Lower lobe of right lung (tissue), 2 donors: ENCODE measurements around the gene SFXN1. TPM values are rescaled to one million over a fixed set of nuclear protein-coding genes. Genes with fewer than 3 reads are reported as not detected.

Source experiments
- ATAC-seq, 2 donors: fragments of 200-7000 bp; cut with Tn5 transposase; one replicate each; pipeline ENCODE4 v1.9.1; 2020 to 2022; ENCODE audit warnings: mild to moderate bottlenecking in 2 of 2, moderate library complexity in 2 of 2
- DNase-seq: peaks from one replicate; pipeline ENCODE4 v3.0.0-alpha.2; 2020
- H3K27ac ChIP-seq: fragments of 200-600 bp; one replicate; pipeline ENCODE4 v1.8.0; 2022
- H3K27me3 ChIP-seq: fragments of 200-600 bp; one replicate; pipeline ENCODE4 v1.8.0; 2022; ENCODE audit warnings: low read depth
- H3K36me3 ChIP-seq: fragments of 200-600 bp; one replicate; pipeline ENCODE4 v1.8.0; 2022; ENCODE audit warnings: mild to moderate bottlenecking
- H3K4me1 ChIP-seq: fragments of 200-600 bp; one replicate; pipeline ENCODE4 v1.8.0; 2022
- H3K4me3 ChIP-seq: fragments of 200-600 bp; one replicate; pipeline ENCODE4 v1.8.0; 2022; ENCODE audit warnings: mild to moderate bottlenecking
- H3K9me3 ChIP-seq: fragments of 200-600 bp; one replicate; pipeline ENCODE4 v1.8.0; 2022
- intact Hi-C: fragments of 100-400 bp; cut with DNase I; formaldehyde crosslinking; loops from one replicate; pipeline ENCODE4 v1.11.0; 2022
- long read RNA-seq: library from polyadenylated mRNA; unstranded; transcript quantifications from one replicate; pipeline ENCODE4 v2.0.0, GENCODE V29; 2021
- total RNA-seq: library from RNA; stranded (reverse); fragmentation: NEBNext Ultra II Directional; extraction: Animal tissue kit (Norgen Biotek cat#: 25700); gene quantifications from one replicate; pipeline ENCODE4 v1.2.1, GENCODE V29; 2021
- TF ChIP-seq, protein P1 (sequence below): fragments of 200-600 bp; IDR thresholded peaks from one replicate; pipeline ENCODE4 v1.8.0; 2022; ENCODE audit warnings: antibody characterized with exemption, mild to moderate bottlenecking
- donor health status: DM: no; HTN: yes; CAD: no; lungs with severe emphysema.

SFXN1 gene, protein sequence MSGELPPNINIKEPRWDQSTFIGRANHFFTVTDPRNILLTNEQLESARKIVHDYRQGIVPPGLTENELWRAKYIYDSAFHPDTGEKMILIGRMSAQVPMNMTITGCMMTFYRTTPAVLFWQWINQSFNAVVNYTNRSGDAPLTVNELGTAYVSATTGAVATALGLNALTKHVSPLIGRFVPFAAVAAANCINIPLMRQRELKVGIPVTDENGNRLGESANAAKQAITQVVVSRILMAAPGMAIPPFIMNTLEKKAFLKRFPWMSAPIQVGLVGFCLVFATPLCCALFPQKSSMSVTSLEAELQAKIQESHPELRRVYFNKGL
- 15.7 TPM for total RNA-seq
- long read RNA-seq, full-length matches to known transcripts, result 21 of 34 reads
- long read RNA-seq, partial matches to known transcripts, result 4 of 34 reads
- long read RNA-seq, other reads (novel, unspliced or antisense), result 9 of 34 reads

DNA sequence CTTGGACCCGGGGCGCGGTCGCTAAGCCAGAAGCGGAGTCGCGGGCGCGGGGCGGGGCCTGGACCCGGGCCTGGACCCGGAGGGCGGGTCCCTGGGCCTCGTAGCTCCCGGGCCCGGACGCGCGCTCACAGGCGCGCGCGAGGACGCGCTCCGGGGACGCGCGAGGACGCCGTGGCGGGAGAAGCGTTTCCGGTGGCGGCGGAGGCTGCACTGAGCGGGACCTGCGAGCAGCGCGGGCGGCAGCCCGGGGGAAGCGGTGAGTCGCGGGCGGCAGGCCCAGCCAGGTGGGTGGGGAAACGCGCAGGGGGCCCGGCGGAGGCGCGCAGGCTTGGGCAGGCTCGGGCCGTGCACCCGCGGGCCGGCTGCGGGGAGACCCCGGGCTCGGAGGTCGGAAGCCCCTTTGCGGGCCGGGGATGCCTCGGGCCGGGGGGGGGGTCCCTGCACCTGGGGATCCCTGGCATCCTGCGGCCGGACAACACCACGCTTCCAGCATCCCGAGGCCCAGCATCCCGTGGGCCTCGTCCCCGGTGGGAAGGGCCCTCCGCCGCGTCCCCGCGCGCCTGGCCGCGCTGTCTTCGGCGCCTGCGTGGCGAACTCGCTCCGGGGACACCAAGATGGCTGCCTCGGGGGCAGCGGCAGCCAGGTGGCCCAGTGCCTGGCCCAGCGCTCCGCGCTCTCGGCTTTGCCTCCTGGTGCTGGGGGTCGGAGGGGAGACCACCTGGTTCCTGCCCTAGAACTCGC, at the start of gene SFXN1:
SFXN1 (plus strand) TSS at position 177 of the 741 bp plus-strand sequence. CDS start 13,544 bp downstream, outside the sequence.
- H3K27ac ChIP-seq, result peak within 1 kb of the TSS; percentile 71
- H3K4me1 ChIP-seq, result peaks cover 10% of the 10 kb centered on the region
- TF ChIP-seq, protein P1, sequence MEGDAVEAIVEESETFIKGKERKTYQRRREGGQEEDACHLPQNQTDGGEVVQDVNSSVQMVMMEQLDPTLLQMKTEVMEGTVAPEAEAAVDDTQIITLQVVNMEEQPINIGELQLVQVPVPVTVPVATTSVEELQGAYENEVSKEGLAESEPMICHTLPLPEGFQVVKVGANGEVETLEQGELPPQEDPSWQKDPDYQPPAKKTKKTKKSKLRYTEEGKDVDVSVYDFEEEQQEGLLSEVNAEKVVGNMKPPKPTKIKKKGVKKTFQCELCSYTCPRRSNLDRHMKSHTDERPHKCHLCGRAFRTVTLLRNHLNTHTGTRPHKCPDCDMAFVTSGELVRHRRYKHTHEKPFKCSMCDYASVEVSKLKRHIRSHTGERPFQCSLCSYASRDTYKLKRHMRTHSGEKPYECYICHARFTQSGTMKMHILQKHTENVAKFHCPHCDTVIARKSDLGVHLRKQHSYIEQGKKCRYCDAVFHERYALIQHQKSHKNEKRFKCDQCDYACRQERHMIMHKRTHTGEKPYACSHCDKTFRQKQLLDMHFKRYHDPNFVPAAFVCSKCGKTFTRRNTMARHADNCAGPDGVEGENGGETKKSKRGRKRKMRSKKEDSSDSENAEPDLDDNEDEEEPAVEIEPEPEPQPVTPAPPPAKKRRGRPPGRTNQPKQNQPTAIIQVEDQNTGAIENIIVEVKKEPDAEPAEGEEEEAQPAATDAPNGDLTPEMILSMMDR, result no peak
- H3K36me3 ChIP-seq, result no peaks in the 10 kb centered on the region
- no peaks in the 10 kb centered on the region for H3K9me3 ChIP-seq
- intact Hi-C loops, result no loop called here
- no peaks in the 10 kb centered on the region for H3K27me3 ChIP-seq
- peak within 1 kb of the TSS; percentile 83 for H3K4me3 ChIP-seq
- peak; percentile 95 to 96 for ATAC-seq
- peak; percentile 80 for DNase-seq

DNA sequence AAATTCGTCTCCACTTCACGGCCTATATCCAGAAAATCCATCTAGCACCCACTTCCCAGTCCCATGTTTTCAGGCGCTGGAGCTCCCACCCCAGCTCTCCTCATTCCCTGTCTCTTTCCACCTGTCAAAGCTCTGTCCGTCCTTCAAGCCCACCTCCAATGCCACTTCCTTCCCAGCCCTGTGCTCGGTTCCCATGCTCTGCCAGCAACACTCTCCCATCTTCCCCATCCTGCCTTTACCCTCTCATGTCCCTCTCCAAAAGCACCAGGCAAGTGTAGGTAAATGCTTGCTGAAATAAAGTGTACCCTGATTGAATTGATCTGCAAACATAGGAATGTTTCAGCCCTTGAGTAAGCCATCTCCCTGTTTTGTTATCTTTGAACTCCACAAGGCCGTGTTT, 43.6 kb upstream of the SFXN1 start:
- H3K27me3 ChIP-seq, result peaks cover 8% of the 10 kb centered on the region
- H3K27ac ChIP-seq, result no peak overlapping the region
- ATAC-seq (no peak), DNase-seq (no peak)
- no peaks in the 10 kb centered on the region for H3K9me3 ChIP-seq
- TF ChIP-seq, protein P1, result no peak
- no peaks in the 10 kb centered on the region for H3K36me3 ChIP-seq
- no peaks in the 10 kb centered on the region for H3K4me1 ChIP-seq
- no peak overlapping the region for H3K4me3 ChIP-seq
- intact Hi-C loops, result no loop called here

DNA sequence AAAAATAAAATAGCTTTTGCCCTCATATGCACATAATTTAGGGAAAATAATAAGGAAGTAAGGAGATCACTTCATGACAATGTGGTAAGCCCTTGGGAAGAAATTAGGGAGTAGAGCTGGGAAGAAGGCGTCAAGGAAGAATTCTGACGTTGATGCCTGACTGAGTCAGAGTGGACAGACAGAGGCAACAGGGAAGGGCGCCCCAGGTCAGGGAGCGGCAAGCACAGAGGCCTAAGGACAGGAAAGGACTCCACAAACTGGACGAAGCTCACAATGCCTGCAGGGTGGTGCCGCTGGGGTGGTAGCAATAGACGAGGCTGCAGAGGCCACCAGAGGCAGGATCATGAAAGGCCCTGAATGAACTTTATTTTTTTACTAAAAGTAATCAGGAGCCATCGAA, 42.0 kb upstream of the SFXN1 start:
- H3K36me3 ChIP-seq, result no peaks in the 10 kb centered on the region
- H3K9me3 ChIP-seq, result no peaks in the 10 kb centered on the region

DNA sequence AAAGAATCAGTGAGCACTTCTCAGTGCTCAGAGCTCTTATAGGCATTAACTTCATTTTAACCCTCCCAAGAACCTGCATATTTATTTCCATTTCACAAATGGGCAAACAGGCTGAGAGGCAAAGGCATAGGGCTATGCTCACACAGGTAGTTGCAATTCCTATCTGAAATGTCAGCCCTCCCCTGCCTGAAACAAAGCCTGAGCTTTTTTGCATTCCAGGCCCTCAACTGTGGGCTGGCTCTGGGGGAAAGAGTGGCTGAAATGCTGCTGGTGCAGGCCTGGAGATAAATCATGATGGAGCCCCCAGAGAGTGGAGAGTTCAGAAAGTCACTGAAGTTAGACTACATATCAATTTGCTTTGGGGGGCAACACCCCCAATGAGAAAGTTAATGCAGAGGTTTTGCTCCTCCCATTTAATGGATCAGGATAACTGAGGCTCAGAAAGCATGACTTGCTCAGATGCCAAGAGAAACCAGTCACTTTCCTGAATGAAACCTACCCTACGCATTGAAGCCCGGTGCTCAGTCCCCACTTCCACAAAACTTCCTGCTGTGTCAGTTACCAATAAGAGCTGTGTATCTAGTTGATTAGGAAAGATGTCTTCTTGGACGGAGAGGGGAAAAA, 40.0 kb upstream of the SFXN1 start:
- DNase-seq, result no peak
- Histone ChIP-seq H3K4me3 (no peak overlapping the region), H3K27me3 (peaks cover 14% of the 10 kb centered on the region), H3K36me3 (no peaks in the 10 kb centered on the region), H3K27ac (no peak overlapping the region), H3K9me3 (no peaks in the 10 kb centered on the region), H3K4me1 (no peaks in the 10 kb centered on the region)
- ATAC-seq, result no peak
- intact Hi-C loops, result no loop called here
- TF ChIP-seq, protein P1, result no peak

More for the DNA sequence above, 42.0 kb upstream of the SFXN1 start:
- intact Hi-C loops, result no loop called here
- DNase-seq, result no peak
- no peaks in the 10 kb centered on the region for H3K4me1 ChIP-seq
- TF ChIP-seq, protein P1, result no peak
- peaks cover 9% of the 10 kb centered on the region for H3K27me3 ChIP-seq
- no peak for ATAC-seq
- H3K27ac ChIP-seq, result no peak overlapping the region
- H3K4me3 ChIP-seq, result no peak overlapping the region

DNA sequence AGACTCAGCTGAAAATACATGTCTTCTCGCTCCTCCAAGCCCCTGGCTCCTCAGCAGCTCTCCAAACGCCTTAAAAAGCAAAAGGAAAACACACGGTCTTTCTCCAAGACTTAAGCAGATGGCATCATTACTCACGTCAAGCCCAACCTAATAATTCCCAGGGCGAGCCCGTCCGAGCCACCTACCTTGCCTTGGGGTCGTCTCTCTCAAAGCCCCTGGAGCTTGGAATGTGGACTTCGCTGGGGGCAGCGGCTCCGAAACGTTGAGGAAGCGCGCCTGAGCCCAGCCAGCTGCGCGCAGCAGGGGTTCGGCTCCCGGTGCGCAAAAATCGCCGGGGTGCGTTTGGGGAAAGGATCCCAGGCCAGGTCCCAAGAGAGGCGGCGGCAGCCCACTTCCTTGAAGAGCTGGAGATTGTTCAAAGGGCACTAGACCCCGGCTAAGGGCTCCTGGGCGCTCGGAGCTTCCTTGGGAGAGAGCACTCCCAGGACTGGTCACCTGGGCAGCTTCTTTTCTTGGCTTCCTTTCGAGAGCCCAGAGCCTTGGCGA, 34.8 kb upstream of the SFXN1 start:
- peaks cover 43% of the 10 kb centered on the region for H3K27me3 ChIP-seq
- peak overlapping the region; percentile 51 for H3K4me3 ChIP-seq
- peak overlapping the region; percentile 50 for H3K27ac ChIP-seq
- H3K36me3 ChIP-seq, result no peaks in the 10 kb centered on the region
- TF ChIP-seq, protein P1, result no peak
- DNase-seq (no peak), ATAC-seq (no peak)
- peaks cover 13% of the 10 kb centered on the region for H3K4me1 ChIP-seq
- intact Hi-C loops, result no loop called here
- H3K9me3 ChIP-seq, result no peaks in the 10 kb centered on the region
